CD4-positive, alpha-beta T cell (primary cell): ENCODE data around the gene MYORG. TPM values are rescaled to one million over a fixed set of nuclear protein-coding genes. Genes with fewer than 3 reads are reported as not detected.

ENCODE experiments used
- ATAC-seq: fragments of 200-7000 bp; cut with Tn5 transposase; one replicate; pipeline ENCODE4 v1.10.0; 2022; ENCODE audit warnings: mild to moderate bottlenecking; ENCODE audit not compliant: poor library complexity
- CTCF ChIA-PET: fragments of 350-600 bp; sonication (Branson Sonifier 250); formaldehyde crosslinking; loops from one replicate; lab custom pipeline; 2021; ENCODE audit warnings: antibody characterized with exemption, inconsistent platforms; lab: Charles Lee
- POLR2A ChIA-PET: fragments of 350-600 bp; sonication (Branson Sonifier 250); formaldehyde crosslinking; loops from one replicate; lab custom pipeline; 2021; ENCODE audit warnings: antibody characterized with exemption, inconsistent platforms; lab: Charles Lee
- DNase-seq, 14 experiments: peaks; one replicate each; pipeline ENCODE4 v3.0.0-alpha.2; 2013 to 2020; ENCODE audit warnings: mixed read lengths in 2 of 14
- H3K27ac ChIP-seq, 2 donors: one replicate each; pipeline versions ENCODE4 v1.5.1 to v1.7.0; 2013; ENCODE audit warnings: low read length in 2 of 2, low read depth in 1 of 2, mild to moderate bottlenecking in 1 of 2
- H3K27me3 ChIP-seq, 2 experiments: 1 replicate in 1 of 2; 2 replicates in 1 of 2; pipeline versions ENCODE4 v1.6.1 to v1.7.0; 2013; ENCODE audit warnings: low read length in 2 of 2, control low read depth in 1 of 2, mild to moderate bottlenecking in 1 of 2, moderate library complexity in 1 of 2; ENCODE audit not compliant: insufficient read depth in 2 of 2, control insufficient read depth in 1 of 2
- H3K36me3 ChIP-seq: one replicate; pipeline ENCODE4 v1.6.1; 2013; ENCODE audit warnings: low read length, control low read depth; ENCODE audit not compliant: insufficient read depth
- H3K4me1 ChIP-seq: one replicate; pipeline ENCODE4 v1.6.1; 2013; ENCODE audit warnings: low read length, control low read depth; ENCODE audit not compliant: insufficient read depth
- H3K4me3 ChIP-seq: one replicate; pipeline ENCODE4 v1.5.1; 2013; ENCODE audit warnings: mild to moderate bottlenecking, low read length, moderate library complexity
- H3K9me3 ChIP-seq, 2 experiments: 1 replicate in 1 of 2; 2 replicates in 1 of 2; pipeline versions ENCODE4 v1.6.1 to v1.7.0; 2013; ENCODE audit warnings: low read length in 2 of 2, mild to moderate bottlenecking in 2 of 2, control low read depth in 1 of 2, moderate library complexity in 1 of 2; ENCODE audit not compliant: control insufficient read depth in 1 of 2, insufficient read depth in 1 of 2
- H3K27ac Mint-ChIP-seq: one replicate; pipeline ENCODE4 v1.8.0; 2020; ENCODE audit warnings: mixed read lengths
- H3K27me3 Mint-ChIP-seq: one replicate; pipeline ENCODE4 v1.8.0; 2021; ENCODE audit warnings: mixed read lengths
- H3K36me3 Mint-ChIP-seq: one replicate; pipeline ENCODE4 v1.8.0; 2021; ENCODE audit warnings: low read depth, mixed read lengths
- H3K4me1 Mint-ChIP-seq: one replicate; pipeline ENCODE4 v1.8.0; 2021; ENCODE audit warnings: low read depth, mixed read lengths
- H3K4me3 Mint-ChIP-seq: one replicate; pipeline ENCODE4 v1.8.0; 2020; ENCODE audit warnings: mild to moderate bottlenecking, mixed read lengths
- H3K9me3 Mint-ChIP-seq: one replicate; pipeline ENCODE4 v1.8.0; 2020; ENCODE audit warnings: mixed read lengths
- intact Hi-C, 2 experiments: fragments of 100-400 bp; cut with DNase I in 1 of 2; cut with micrococcal nuclease in 1 of 2; formaldehyde crosslinking; loops; one replicate each; pipeline versions ENCODE4 v1.15.1 to v1.9.0; 2023 to 2025; cut with DNase I, micrococcal nuclease
- total RNA-seq, 174 experiments: library from RNA in 2 of 174; stranded (reverse) in 2 of 174; gene quantifications; one replicate each; pipeline ENCODE4 v1.2.3 and lab custom pipeline; 2021 to 2026
- TF ChIP-seq, protein P1 (sequence below): fragments of 200-600 bp; IDR thresholded peaks from one replicate; pipeline ENCODE4 v1.8.0; 2022; ENCODE audit warnings: antibody characterized with exemption, mild to moderate bottlenecking

The MYORG gene
- total RNA-seq, 2 experiments from 2014 or later = 0.42 to 0.58 TPM

- DNase-seq (no peak), ATAC-seq (no peak)
- ChIA-PET POLR2A (no interaction called here), CTCF (no interaction called here)
- H3K4me3 ChIP-seq = no peak overlapping the region
- intact Hi-C loops = no loop called here
- H3K9me3 ChIP-seq = no peaks in the 10 kb centered on the region
- no peak overlapping the region for H3K27ac ChIP-seq
- Mint-ChIP-seq H3K9me3 (no peaks in the 10 kb centered on the region), H3K36me3 (no peaks in the 10 kb centered on the region), H3K4me3 (no peak overlapping the region), H3K27ac (no peak overlapping the region), H3K4me1 (no peaks in the 10 kb centered on the region), H3K27me3 (no peaks in the 10 kb centered on the region)
- no peaks in the 10 kb centered on the region for H3K36me3 ChIP-seq
- no peaks in the 10 kb centered on the region for H3K4me1 ChIP-seq
- no peaks in the 10 kb centered on the region for H3K27me3 ChIP-seq
- TF ChIP-seq, protein P1, sequence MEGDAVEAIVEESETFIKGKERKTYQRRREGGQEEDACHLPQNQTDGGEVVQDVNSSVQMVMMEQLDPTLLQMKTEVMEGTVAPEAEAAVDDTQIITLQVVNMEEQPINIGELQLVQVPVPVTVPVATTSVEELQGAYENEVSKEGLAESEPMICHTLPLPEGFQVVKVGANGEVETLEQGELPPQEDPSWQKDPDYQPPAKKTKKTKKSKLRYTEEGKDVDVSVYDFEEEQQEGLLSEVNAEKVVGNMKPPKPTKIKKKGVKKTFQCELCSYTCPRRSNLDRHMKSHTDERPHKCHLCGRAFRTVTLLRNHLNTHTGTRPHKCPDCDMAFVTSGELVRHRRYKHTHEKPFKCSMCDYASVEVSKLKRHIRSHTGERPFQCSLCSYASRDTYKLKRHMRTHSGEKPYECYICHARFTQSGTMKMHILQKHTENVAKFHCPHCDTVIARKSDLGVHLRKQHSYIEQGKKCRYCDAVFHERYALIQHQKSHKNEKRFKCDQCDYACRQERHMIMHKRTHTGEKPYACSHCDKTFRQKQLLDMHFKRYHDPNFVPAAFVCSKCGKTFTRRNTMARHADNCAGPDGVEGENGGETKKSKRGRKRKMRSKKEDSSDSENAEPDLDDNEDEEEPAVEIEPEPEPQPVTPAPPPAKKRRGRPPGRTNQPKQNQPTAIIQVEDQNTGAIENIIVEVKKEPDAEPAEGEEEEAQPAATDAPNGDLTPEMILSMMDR = no peak
Observed at GRCh38 chr9:34318163-34318790, 58.4 kb downstream of the MYORG start.

DNA sequence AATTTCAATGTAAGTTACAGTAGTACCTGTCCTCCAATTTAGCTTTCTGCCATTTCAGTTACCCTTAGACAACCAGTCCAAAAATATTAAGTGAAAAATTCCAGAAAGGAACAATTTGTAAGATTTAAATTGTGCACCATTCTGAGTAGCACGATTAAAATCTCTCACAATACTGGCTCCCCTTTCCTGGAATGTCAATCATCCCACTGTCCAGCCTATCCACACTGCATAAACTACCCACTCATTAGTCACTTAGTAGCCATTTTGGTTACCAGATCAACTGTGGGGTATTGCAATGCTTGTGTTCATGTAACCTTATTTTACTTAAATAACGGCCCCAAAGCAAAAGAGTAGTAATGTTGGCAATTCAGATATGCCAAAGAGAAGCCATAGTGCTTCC lies 59.3 kb downstream of the MYORG start:
- Histone ChIP-seq H3K27me3 (no peaks in the 10 kb centered on the region), H3K9me3 (no peaks in the 10 kb centered on the region), H3K27ac (no peak overlapping the region), H3K36me3 (no peaks in the 10 kb centered on the region), H3K4me1 (no peaks in the 10 kb centered on the region), H3K4me3 (no peak overlapping the region)
- ATAC-seq = no peak
- H3K27me3 Mint-ChIP-seq = no peaks in the 10 kb centered on the region
- H3K27ac Mint-ChIP-seq = no peak overlapping the region
- ChIA-PET POLR2A (no interaction called here), CTCF (no interaction called here)
- H3K4me1 Mint-ChIP-seq = no peaks in the 10 kb centered on the region
- no peaks in the 10 kb centered on the region for H3K9me3 Mint-ChIP-seq
- H3K4me3 Mint-ChIP-seq = no peak overlapping the region
- intact Hi-C loops = no loop called here
- TF ChIP-seq, protein P1 = no peak
- no peaks in the 10 kb centered on the region for H3K36me3 Mint-ChIP-seq
- DNase-seq = no peak

Other genes starting within 250 kb of the MYORG start
- 10 to 100 TPM; 47.1 to 50.4 TPM for gene UBAP1, start 197.9 kb downstream of the MYORG start, total RNA-seq
- under 1 TPM; 0.05 to 0.14 TPM for gene KIF24, start 47.6 kb downstream of the MYORG start, total RNA-seq
- gene NUDT2, start 47.3 kb downstream of the MYORG start, total RNA-seq = 1 to 10 TPM; 4.5 to 7.2 TPM
- gene FAM219A, start 81.7 kb upstream of the MYORG start, total RNA-seq = 1 to 10 TPM; 7.7 to 8.5 TPM
- not detected for gene DNAI1, start 81.9 kb upstream of the MYORG start, total RNA-seq
- under 1 TPM in 1 of 2 experiments, not detected in 1; 0.45 TPM for gene ENHO, start 146.1 kb upstream of the MYORG start, total RNA-seq
- not detected for gene CNTFR, start 212.8 kb upstream of the MYORG start, total RNA-seq
- gene RPP25L, start 235.2 kb upstream of the MYORG start, total RNA-seq = 1 to 10 TPM; 4.6 to 5.7 TPM
- gene DCTN3, start 243.6 kb upstream of the MYORG start, total RNA-seq = 10 to 100 TPM; 81.5 to 84.4 TPM